AG04449 (cell line): Measurements from ENCODE around the gene PLPP6.

Experiments
- CTCF ChIA-PET: fragments of 350-600 bp; formaldehyde crosslinking; extraction: SDS; loops from one replicate; lab custom pipeline; 2021; ENCODE audit warnings: antibody characterized with exemption; lab: Yijun Ruan, JAX
- POLR2A ChIA-PET: fragments of 400-600, 350-600 bp; formaldehyde crosslinking; extraction: SDS; loops from one replicate; lab custom pipeline; 2020; ENCODE audit warnings: antibody characterized with exemption, inconsistent platforms; lab: Yijun Ruan, JAX
- DNase-seq: peaks from one replicate; pipeline ENCODE4 v3.0.0-alpha.2; 2010; ENCODE audit warnings: low read depth, low spot score
- H3K4me3 ChIP-seq: 2 replicates; pipeline ENCODE4 v1.5.1; 2011; ENCODE audit warnings: low read depth, mild to moderate bottlenecking, control low read depth, low read length
- TF ChIP-seq, protein P1 (sequence below): IDR thresholded peaks from one replicate; pipeline ENCODE4 v1.5.1; 2011; ENCODE audit warnings: mild to moderate bottlenecking, moderate library complexity, low read length, control low read depth, inconsistent platforms; ENCODE audit not compliant: insufficient read depth; ENCODE audit errors: missing control alignments

PLPP6 gene

DNA sequence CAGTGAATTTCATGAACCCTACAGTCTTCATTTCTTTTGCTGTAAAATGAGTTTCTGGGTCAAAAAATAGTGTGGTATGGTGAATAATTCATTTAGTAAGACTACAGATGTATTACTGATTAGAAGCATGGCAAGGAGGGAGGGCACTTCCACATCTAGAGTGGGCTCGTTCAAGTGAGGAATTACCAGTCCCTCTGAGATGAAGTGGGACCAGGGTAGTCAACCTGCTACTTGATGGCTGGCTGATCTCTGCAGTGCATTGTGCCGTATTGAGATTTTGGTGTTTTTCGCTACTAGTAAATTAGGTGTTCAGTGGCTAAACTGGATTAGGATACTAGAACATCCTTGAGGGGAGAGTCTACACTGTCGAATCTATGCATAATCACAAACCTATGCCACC is 28.1 kb downstream of the PLPP6 start:
- H3K4me3 ChIP-seq = no peak overlapping the region
- ChIA-PET POLR2A (no interaction called here), CTCF (no interaction called here)
- TF ChIP-seq, protein P1, sequence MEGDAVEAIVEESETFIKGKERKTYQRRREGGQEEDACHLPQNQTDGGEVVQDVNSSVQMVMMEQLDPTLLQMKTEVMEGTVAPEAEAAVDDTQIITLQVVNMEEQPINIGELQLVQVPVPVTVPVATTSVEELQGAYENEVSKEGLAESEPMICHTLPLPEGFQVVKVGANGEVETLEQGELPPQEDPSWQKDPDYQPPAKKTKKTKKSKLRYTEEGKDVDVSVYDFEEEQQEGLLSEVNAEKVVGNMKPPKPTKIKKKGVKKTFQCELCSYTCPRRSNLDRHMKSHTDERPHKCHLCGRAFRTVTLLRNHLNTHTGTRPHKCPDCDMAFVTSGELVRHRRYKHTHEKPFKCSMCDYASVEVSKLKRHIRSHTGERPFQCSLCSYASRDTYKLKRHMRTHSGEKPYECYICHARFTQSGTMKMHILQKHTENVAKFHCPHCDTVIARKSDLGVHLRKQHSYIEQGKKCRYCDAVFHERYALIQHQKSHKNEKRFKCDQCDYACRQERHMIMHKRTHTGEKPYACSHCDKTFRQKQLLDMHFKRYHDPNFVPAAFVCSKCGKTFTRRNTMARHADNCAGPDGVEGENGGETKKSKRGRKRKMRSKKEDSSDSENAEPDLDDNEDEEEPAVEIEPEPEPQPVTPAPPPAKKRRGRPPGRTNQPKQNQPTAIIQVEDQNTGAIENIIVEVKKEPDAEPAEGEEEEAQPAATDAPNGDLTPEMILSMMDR = no peak
- DNase-seq = no peak

DNA sequence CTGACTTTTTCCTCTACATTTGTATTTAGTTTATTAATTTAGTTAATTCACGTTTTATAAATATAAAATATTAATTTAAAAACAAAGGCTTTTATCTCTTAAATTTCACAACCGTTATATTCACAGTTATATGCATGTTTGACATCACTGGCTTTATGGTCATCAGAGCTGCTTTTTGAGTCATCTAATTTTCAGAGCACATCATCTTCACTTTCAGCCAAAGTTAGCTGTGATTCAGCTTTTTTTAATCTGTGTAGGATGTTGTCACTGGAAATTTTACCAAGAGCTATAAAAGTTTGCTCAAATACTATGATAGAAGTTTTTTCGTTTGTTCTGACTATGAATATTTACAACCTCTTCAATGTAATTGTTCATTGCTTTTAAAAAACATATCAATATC is 29.7 kb downstream of the PLPP6 start:
- POLR2A ChIA-PET = no interaction called here

DNA sequence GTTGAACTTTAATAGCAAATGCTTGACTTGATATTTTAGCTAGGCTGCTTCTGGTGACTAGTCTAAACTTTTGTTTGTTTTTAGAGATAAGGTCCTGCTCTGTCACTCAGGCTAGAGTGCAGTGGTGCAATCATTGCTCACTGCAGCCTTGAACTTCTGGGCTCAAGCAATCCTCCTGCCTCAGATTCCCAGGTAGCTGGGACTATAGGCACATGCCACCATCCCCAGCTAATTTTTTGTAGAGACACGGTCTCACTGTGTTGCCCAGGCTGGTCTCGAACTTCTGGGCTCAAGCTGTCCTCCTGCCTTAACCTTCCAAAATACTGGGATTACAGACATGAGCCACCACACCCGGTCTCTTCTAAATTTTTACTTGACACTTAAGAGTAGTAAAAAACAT is 38.0 kb downstream of the PLPP6 start:
- CTCF ChIA-PET = no interaction called here
- POLR2A ChIA-PET = no interaction called here
- H3K4me3 ChIP-seq = no peak overlapping the region
- TF ChIP-seq, protein P1 = no peak
- DNase-seq = no peak

More for the DNA sequence above, 29.7 kb downstream of the PLPP6 start:
- TF ChIP-seq, protein P1 = no peak
- CTCF ChIA-PET = interaction anchor here (1.1 to 1.7 kb wide), 3 partner anchors 11 to 22 kb away, joined by 3 to 5 read pairs (median 3); partner anchors contain the start of gene CDC37L1
- no peak overlapping the region for H3K4me3 ChIP-seq
- no peak for DNase-seq

DNA sequence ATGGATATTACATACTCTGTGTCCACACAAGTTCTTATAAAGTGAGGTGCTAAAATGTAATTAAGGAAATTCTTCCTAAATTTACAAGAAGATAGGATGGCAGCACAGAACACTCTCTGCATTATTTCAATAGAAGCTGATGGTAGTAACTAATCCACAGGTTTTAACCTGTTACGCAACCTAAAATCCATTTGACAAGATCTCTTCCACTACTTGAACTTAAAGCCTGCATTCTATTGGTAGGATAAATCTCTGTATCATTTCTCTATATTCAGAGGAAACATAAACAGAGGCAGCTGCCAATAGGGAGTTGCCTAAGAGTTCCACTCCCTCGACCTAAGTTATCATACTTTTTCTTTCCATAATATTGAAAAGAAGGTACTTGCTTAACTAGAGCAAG is 38.8 kb downstream of the PLPP6 start:
- CTCF ChIA-PET = no interaction called here
- TF ChIP-seq, protein P1 = no peak
- POLR2A ChIA-PET = no interaction called here
- H3K4me3 ChIP-seq = no peak overlapping the region
- DNase-seq = no peak

DNA sequence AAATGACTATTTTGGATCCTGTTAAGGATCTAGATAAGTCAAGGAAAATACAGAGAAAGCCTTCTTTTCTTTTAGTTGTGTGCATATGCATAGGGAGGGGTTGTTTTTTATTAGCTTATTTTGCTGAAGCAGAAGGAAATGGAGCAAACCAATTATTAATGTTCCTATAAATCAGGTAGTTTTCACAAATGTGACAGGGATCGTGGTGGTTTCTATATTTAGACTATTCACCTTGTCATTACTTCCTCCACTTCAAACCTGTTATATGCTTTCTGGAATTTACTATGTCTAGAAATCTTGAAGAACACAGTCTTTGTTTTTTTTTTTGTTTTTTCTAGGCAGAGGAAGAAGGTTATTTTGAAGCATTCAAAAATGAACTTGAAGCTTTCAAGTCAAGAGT is 39.4 kb downstream of the PLPP6 start:
- TF ChIP-seq, protein P1 = no peak
- CTCF ChIA-PET = interaction anchor here (0.7 kb wide), 1 partner anchor 53 kb away, joined by 3 read pairs; no protein-coding TSS in a partner anchor
- H3K4me3 ChIP-seq = no peak overlapping the region
- POLR2A ChIA-PET = no interaction called here
- no peak for DNase-seq

DNA sequence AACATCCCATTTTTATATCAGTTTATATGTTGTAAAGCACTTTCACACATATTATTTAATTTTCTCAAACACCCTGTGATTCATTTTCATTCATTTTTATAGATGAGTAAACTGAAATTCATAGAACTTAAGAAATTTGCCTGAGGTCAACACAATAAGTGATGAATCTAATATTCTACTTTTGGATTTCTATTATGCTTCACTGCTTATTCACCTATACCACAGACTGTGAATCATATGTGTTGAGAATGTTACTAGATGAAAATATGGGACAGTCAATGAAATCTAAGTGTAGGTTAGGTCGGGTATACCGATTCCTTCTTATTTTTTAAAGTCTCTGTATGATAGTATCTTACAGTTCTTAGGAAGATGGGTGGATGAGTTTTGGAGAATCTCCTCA is 42.0 kb downstream of the PLPP6 start:
- no peak overlapping the region for H3K4me3 ChIP-seq
- DNase-seq = no peak
- POLR2A ChIA-PET = no interaction called here
- CTCF ChIA-PET = no interaction called here
- TF ChIP-seq, protein P1 = no peak
